ENCODE measurements around the gene INAFM2.

INAFM2 gene

DNA sequence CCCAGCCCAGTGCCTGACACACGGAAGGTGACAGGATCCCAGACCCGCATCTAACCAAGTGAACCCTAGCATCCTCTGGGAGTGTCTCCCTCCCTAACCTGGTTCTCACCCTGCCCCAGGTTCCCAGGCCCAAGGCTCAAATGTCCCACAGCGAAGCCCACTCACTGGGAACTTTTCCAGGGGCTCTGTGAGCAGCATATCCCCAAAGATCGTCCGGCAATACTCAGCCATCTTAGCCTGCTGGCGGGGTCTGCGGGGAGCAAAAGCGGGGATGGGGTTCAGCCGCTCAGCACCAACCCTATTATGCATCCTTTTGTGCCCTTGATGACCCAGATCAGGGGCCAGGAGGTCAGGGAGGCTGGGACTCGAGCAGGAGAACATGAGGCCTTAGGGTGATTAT is 26.1 kb upstream of the INAFM2 start:
- Histone ChIP-seq H3K4me3 (ENCODE audit: extremely low read depth, insufficient read depth, low read length, poor library complexity, severe bottlenecking) (no peak overlapping the region), H3K4me1 (ENCODE audit: control insufficient read depth, insufficient read depth, low read length, poor library complexity, severe bottlenecking) (peaks cover 11% of the 10 kb centered on the region), H3K27ac (ENCODE audit: low read depth, low read length, severe bottlenecking) (no peak overlapping the region), H3K36me3 (ENCODE audit: control insufficient read depth, insufficient read depth, low read length) (peaks cover 13% of the 10 kb centered on the region), H3K9me3 (ENCODE audit: control insufficient read depth, low read length) (peaks cover 11% of the 10 kb centered on the region)
- WGBS, 2 experiments (ENCODE audit: insufficient coverage in 2 of 2) = 93 to 94% methylated on average over 6 to 8 of the region's 10 CpGs

DNA sequence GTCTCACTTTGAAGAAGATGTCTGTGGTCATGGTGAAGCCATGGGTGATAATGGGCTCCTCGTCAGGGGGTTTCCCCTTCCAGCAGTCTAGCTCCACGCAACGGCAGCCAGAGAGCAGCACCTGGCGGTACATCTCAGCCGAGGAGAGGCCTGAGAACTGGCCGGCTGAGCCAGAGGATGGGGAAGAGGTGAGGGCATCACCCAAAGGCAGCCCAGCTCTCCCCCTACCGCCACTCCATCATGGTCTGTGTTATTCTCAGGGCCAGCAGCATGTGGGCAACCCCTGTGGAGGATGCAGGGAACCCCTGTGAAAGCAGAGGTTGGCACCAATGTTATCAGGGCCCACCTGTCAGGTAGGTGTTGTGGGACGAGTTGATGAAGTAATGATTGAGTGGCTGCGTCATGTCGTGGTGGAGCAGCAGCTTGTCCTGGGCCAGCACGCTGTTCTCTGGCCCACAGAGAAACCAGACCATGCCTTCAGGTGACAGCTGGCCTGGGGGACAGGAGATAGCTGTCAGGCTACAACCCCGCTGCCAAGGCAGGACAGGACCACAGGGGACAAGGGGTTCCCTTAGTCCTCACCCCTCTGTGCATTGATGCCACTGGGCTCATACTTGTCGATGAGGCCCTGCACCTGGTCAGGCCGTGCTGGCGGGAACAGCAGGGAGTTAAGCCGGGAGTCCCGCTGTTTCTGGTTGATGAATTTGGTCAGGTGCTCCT is 25.1 kb upstream of the INAFM2 start:
- no peak overlapping the region for H3K4me3 ChIP-seq (ENCODE audit: extremely low read depth, insufficient read depth, low read length, poor library complexity, severe bottlenecking)
- peaks cover 11% of the 10 kb centered on the region for H3K9me3 ChIP-seq (ENCODE audit: control insufficient read depth, low read length)
- H3K4me1 ChIP-seq (ENCODE audit: control insufficient read depth, insufficient read depth, low read length, poor library complexity, severe bottlenecking) = peaks cover 13% of the 10 kb centered on the region
- WGBS, 2 experiments (ENCODE audit: insufficient coverage in 2 of 2) = 94 to 98% methylated on average over 15 of the region's 17 CpGs
- H3K27ac ChIP-seq (ENCODE audit: low read depth, low read length, severe bottlenecking) = no peak overlapping the region
- peaks cover 19% of the 10 kb centered on the region for H3K36me3 ChIP-seq (ENCODE audit: control insufficient read depth, insufficient read depth, low read length)

DNA sequence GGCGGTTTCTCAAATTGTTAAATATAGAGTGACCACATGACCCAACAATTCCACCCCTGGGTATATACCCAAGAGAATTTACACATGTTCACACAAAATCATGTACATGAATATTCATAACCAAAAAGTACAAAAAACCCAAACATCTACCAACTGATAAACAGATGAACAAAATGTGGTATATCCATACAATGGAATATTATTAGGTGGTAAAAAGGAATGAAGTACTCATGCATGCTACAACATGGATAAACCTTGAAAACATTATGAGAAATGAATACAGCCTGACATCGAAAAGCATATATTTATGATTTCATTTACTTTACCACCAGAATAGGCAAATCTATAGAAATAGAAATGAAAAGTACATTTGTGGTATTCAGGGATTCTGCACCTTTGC is 23.1 kb upstream of the INAFM2 start:
- H3K4me3 ChIP-seq (ENCODE audit: extremely low read depth, insufficient read depth, low read length, poor library complexity, severe bottlenecking) = no peak overlapping the region
- peaks cover 13% of the 10 kb centered on the region for H3K4me1 ChIP-seq (ENCODE audit: control insufficient read depth, insufficient read depth, low read length, poor library complexity, severe bottlenecking)
- WGBS, 2 experiments (ENCODE audit: insufficient coverage in 2 of 2) = 100% methylated on average over 1 of the region's 2 CpGs; no CpG with 5 or more reads in 1 of the 2 experiments
- peaks cover 11% of the 10 kb centered on the region for H3K9me3 ChIP-seq (ENCODE audit: control insufficient read depth, low read length)
- no peak overlapping the region for H3K27ac ChIP-seq (ENCODE audit: low read depth, low read length, severe bottlenecking)
- H3K36me3 ChIP-seq (ENCODE audit: control insufficient read depth, insufficient read depth, low read length) = peaks cover 19% of the 10 kb centered on the region

DNA sequence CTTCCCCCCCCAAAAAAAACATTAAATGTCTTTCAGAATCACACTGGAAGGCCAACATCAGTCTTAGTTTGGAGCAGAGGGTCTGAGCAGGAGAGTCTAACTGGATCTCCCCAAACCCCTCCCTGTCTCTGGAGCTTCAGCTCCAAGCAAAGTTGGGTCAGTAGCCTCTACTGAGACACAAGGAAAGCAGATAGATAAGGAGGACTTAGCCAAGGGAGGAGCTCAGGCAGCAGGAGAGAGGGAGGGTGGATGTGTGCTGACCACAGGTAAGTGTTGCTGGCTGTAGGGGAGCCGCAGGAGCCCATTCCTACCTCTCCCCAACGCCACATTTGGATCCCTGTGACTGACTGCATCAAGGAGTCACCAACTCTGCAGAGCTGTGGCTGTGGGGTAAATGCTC is 22.7 kb upstream of the INAFM2 start:
- Histone ChIP-seq H3K27ac (ENCODE audit: low read depth, low read length, severe bottlenecking) (peak overlapping the region; percentile 85), H3K9me3 (ENCODE audit: control insufficient read depth, low read length) (peaks cover 11% of the 10 kb centered on the region), H3K36me3 (ENCODE audit: control insufficient read depth, insufficient read depth, low read length) (peaks cover 19% of the 10 kb centered on the region), H3K4me3 (ENCODE audit: extremely low read depth, insufficient read depth, low read length, poor library complexity, severe bottlenecking) (no peak overlapping the region), H3K4me1 (ENCODE audit: control insufficient read depth, insufficient read depth, low read length, poor library complexity, severe bottlenecking) (peaks cover 13% of the 10 kb centered on the region)
- 80% methylated on average over 1 of the region's 2 CpGs; no CpG with 5 or more reads in 1 of the 2 experiments for WGBS, 2 experiments (ENCODE audit: insufficient coverage in 2 of 2)

DNA sequence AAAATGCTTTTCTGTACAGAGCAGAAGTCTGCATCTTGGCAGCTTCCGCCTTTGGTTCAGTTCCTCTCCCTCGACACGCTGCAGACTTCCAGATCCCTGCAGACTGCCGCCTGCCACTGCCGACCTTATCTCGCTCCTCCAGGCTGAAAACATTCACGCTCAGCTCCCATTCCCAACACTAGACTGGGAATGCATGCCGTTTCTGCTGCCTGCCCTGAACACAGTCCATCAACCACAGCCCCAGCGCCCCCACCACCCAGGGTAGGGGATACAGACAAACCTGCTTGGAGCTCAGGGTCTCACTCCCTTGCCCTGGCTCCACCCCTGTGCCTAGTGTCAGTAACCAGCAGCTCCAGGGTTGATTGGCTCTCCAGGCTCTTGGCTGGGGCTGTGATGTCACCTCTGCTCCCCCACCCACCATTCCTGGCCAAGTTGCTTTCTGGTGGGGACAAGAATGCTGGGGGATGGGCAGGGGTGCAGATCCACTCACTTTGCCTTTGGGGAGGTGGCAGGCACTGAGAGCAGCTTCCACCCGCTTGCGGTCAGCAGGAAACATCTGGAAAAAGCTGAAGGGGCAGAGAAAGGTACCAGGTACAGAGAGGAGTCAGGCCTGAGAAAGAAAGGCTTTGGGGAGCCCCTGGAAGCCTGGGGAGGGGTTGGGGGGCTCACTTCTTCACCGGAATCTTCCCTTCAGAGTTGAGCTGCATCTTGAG is 21.9 kb upstream of the INAFM2 start:
- H3K27ac ChIP-seq (ENCODE audit: low read depth, low read length, severe bottlenecking) = peak overlapping the region; percentile 85
- WGBS, 2 experiments (ENCODE audit: insufficient coverage in 2 of 2) = 52 to 67% methylated on average over 7 to 12 of the region's 12 CpGs

DNA sequence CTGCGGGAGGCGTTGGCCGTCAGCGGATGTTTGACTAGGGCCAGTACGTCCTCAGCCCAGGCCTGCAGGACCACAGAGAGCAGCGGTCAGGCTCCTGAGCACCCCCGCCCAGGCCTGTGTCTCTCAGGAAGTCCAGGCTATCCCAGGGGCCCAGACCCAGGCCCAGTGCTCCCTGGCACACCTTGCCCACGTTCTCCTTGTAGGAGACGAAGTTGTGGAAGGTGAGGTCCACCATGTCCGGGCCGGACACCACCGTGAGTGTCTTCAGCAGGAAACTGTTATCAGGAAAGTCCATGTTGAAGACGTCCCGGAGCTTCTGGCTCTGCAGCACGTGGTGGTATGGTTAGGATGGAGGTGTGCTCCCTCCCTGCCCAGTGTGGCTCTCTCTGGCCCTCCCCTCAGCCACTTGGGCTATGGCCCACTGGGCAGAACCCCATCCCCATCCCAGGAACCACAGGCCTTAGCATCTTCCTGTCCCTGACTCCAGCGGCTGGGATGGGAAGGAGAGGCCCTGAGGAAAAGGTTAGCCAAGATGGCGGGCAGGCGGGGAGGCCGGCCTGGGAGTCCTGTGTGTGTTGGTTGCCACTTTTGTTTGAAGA is 21.1 kb upstream of the INAFM2 start:
- 93 to 94% methylated on average over 12 to 14 of the region's 19 CpGs for WGBS, 2 experiments (ENCODE audit: insufficient coverage in 2 of 2)

More for the DNA sequence above, 21.9 kb upstream of the INAFM2 start:
- H3K36me3 ChIP-seq (ENCODE audit: control insufficient read depth, insufficient read depth, low read length) = peaks cover 19% of the 10 kb centered on the region
- H3K9me3 ChIP-seq (ENCODE audit: control insufficient read depth, low read length) = peaks cover 11% of the 10 kb centered on the region
- no peak overlapping the region for H3K4me3 ChIP-seq (ENCODE audit: extremely low read depth, insufficient read depth, low read length, poor library complexity, severe bottlenecking)
- H3K4me1 ChIP-seq (ENCODE audit: control insufficient read depth, insufficient read depth, low read length, poor library complexity, severe bottlenecking) = peaks cover 16% of the 10 kb centered on the region

DNA sequence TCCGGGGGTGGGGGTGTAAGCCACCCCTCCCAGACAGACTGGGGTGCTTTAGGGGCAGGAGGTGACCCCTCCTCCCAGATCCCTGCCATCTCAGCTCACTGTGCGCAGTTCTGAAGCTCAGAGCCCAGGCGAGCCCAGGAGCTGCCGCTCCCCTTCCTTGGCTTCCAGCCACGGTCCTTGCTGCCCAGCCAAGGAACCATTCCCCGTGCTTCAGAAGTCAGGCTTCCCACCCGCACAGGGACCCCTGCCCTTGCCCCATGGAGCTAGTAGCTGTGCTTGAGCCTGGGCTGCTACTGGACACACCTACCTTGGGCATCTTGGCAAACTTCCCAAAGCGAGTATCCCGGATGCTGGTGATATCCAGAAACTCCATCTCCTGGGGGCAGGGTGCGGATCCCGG is 20.5 kb upstream of the INAFM2 start:
- Histone ChIP-seq H3K4me3 (ENCODE audit: extremely low read depth, insufficient read depth, low read length, poor library complexity, severe bottlenecking) (no peak overlapping the region), H3K4me1 (ENCODE audit: control insufficient read depth, insufficient read depth, low read length, poor library complexity, severe bottlenecking) (peaks cover 27% of the 10 kb centered on the region), H3K36me3 (ENCODE audit: control insufficient read depth, insufficient read depth, low read length) (peaks cover 18% of the 10 kb centered on the region), H3K9me3 (ENCODE audit: control insufficient read depth, low read length) (peaks cover 11% of the 10 kb centered on the region), H3K27ac (ENCODE audit: low read depth, low read length, severe bottlenecking) (no peak overlapping the region)
- 97 to 99% methylated on average over 9 of the region's 11 CpGs for WGBS, 2 experiments (ENCODE audit: insufficient coverage in 2 of 2)

More for the DNA sequence above, 21.1 kb upstream of the INAFM2 start:
- Histone ChIP-seq H3K4me1 (ENCODE audit: control insufficient read depth, insufficient read depth, low read length, poor library complexity, severe bottlenecking) (peaks cover 23% of the 10 kb centered on the region), H3K27ac (ENCODE audit: low read depth, low read length, severe bottlenecking) (peak overlapping the region; percentile 85), H3K36me3 (ENCODE audit: control insufficient read depth, insufficient read depth, low read length) (peaks cover 19% of the 10 kb centered on the region), H3K4me3 (ENCODE audit: extremely low read depth, insufficient read depth, low read length, poor library complexity, severe bottlenecking) (no peak overlapping the region), H3K9me3 (ENCODE audit: control insufficient read depth, low read length) (peaks cover 11% of the 10 kb centered on the region)

DNA sequence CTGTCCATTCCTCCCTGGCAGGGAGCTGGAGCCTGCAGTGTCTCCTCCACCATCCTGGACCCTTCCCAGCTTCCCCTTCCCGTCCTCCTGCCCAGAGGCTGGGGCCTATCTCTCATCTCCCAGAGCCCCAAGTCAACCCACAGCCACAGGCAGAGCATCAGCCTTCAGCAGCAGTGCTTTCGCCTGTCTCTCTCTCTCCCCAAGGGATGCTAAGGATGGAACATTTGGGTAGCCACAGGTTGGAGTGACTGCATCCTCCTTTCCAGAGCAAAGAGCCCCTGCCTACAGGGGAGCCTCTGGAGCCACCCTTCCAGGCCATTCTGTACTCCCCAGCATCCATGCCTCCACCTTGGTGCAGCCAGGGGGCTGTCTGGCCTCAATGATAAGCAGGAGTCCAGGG is 19.9 kb upstream of the INAFM2 start:
- H3K4me3 ChIP-seq (ENCODE audit: extremely low read depth, insufficient read depth, low read length, poor library complexity, severe bottlenecking) = no peak overlapping the region
- 92 to 100% methylated on average over 2 of the region's 2 CpGs for whole genome bisulfite sequencing, 2 experiments (ENCODE audit: insufficient coverage in 2 of 2)

DNA sequence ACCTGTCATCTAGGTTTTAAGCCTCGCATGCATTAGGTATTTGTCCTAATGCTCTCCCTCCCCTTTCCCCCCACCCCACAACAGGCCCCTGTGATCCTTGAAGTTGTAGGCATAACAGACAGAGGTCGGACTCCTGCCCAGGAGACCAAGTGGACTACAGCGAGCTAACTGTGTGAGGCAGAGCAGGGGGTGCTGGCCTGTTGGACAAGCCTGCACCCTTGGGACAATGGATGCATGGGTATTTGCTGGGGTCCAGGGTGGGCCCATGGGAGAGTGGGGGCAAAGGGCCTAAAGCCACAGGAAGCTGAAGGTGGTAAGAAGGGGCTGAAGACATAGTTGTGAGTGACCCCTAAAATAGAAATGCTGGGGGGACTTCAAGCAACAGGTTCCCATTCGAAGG is 18.2 kb upstream of the INAFM2 start:
- Histone ChIP-seq H3K4me1 (ENCODE audit: control insufficient read depth, insufficient read depth, low read length, poor library complexity, severe bottlenecking) (peaks cover 49% of the 10 kb centered on the region), H3K36me3 (ENCODE audit: control insufficient read depth, insufficient read depth, low read length) (peaks cover 10% of the 10 kb centered on the region), H3K4me3 (ENCODE audit: extremely low read depth, insufficient read depth, low read length, poor library complexity, severe bottlenecking) (no peak overlapping the region), H3K27ac (ENCODE audit: low read depth, low read length, severe bottlenecking) (no peak overlapping the region), H3K9me3 (ENCODE audit: control insufficient read depth, low read length) (peaks cover 4% of the 10 kb centered on the region)
- 92 to 100% methylated on average over 3 to 4 of the region's 4 CpGs for WGBS, 2 experiments (ENCODE audit: insufficient coverage in 2 of 2)

More for the DNA sequence above, 19.9 kb upstream of the INAFM2 start:
- Histone ChIP-seq H3K9me3 (ENCODE audit: control insufficient read depth, low read length) (peaks cover 11% of the 10 kb centered on the region), H3K27ac (ENCODE audit: low read depth, low read length, severe bottlenecking) (no peak overlapping the region), H3K4me1 (ENCODE audit: control insufficient read depth, insufficient read depth, low read length, poor library complexity, severe bottlenecking) (peaks cover 33% of the 10 kb centered on the region), H3K36me3 (ENCODE audit: control insufficient read depth, insufficient read depth, low read length) (peaks cover 12% of the 10 kb centered on the region)

DNA sequence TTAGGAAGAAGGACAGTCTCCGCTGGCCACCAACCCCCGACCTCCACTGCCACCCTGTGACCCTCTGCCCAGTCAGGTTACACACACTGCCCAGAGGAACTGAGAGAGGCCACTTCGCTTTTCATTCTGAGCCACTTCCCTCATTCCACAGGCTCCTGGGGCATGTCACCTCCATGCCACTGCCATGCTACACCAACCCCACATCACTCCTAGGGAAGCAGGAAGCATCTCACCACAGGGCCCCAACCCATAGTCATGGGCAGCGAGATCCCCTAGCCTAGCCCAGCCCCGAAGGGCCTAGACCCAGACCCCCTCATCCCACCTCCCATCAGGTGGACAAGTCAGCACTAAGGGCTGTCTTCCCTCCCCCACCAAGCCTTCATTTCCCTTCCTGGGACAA is 17.1 kb upstream of the INAFM2 start:
- H3K36me3 ChIP-seq (ENCODE audit: control insufficient read depth, insufficient read depth, low read length) = peaks cover 6% of the 10 kb centered on the region
- H3K9me3 ChIP-seq (ENCODE audit: control insufficient read depth, low read length) = no peaks in the 10 kb centered on the region
- H3K27ac ChIP-seq (ENCODE audit: low read depth, low read length, severe bottlenecking) = no peak overlapping the region
- H3K4me1 ChIP-seq (ENCODE audit: control insufficient read depth, insufficient read depth, low read length, poor library complexity, severe bottlenecking) = peaks cover 45% of the 10 kb centered on the region
- H3K4me3 ChIP-seq (ENCODE audit: extremely low read depth, insufficient read depth, low read length, poor library complexity, severe bottlenecking) = no peak overlapping the region
- WGBS, 2 experiments (ENCODE audit: insufficient coverage in 2 of 2) = 86 to 96% methylated on average over 2 to 5 of the region's 5 CpGs

Data from mesodermal cell (in vitro differentiated cells).